Retina (tissue), 1 donor: ENCODE data around the gene SORBS2.
A peak's percentile ranks its signal among the peaks of the same experiment; 100 is the strongest.

Source experiments
- DNase-seq: peaks from one replicate; pipeline ENCODE4 v3.0.0-alpha.2; 2016

Gene SORBS2

DNA sequence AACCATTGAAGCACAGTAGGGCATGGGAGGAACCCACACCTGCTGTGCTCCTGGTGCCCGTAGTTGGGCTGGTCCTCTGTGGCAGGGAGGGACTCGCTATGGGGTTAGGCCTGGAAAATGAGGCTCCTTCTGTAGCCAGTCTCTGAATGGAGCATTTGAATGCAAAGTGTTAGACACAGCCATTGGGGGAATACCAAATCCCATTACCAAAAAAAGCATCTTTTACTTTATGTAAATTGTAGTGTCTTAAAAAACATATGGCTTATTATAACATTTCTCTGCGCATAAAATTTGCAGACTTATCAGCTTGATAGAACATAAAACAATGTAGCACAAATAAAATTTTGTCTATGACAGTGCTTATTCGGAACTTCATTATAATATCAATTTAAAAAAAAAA, 147.5 kb downstream of the SORBS2 start:
- DNase-seq: no peak

DNA sequence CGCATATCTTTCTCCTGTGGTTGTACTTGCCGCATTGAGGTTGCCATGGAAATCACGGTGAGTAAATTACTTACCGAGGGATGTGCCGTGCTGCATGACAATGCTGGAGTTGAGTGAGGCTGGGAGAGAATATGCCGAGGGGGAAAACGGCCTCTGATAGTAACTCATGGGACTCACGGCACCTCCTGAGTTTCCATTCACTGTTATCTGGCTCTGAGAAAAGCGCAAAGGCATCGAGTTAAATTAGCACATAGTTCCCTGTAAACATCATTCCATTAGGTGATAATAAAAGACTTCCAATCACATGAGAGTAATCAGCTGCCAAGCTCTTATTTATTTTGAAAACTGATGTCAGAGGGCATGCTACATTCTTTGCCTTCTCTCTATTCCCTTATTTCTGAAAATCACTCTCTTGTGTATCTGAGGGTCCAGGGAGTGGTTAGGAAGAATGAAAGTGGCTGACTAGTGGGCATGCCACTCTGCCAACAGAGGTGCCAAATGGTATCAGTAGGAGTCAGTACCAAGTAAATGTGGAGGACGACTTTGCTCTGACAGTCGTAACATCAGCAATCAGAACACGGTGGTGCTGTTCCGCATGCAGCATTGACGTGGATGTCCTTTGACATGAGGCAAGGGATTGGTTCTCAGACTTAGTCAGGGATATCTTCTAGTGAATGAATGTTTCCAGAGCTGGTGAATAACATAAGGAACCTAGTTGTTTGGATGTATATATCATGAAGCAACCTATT, 149.8 kb downstream of the SORBS2 start:
- DNase-seq: no peak

DNA sequence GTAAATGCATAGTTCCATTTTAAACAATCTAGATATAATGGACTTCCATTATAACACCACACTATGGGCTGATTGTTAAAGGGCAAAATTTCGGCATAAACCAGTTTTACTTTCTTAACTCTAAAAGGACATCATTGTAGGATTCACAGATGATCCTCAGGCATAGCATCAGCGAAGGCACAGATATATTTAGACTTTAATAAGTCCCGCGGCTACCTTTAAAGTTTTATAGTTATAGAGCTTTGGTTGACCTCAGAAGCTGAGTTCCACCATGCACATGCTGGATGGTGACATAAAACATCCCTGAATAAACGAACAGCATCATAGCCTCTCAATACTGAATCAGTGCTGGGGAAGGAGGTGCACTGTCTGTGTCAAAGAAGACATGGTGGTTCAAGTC, 151.7 kb downstream of the SORBS2 start:
- DNase-seq: no peak

DNA sequence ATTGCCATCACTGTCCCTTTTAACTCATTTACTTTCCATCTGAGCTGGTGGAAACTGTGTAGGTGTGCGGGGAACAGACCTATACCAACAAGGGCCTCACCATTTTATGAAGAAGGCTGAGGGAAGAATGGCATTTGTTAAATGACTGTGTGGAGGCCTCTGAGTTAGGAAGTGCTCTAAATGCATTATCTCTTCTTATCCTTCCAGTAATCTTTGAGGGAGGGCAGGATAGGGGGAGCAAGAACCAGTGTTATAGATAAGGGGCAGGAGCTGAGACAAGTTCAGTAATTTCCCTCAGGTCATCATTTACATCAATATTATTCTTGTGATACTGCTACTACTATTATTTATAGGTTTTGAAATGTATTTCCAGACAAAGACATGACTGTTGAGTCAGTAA, 154.3 kb downstream of the SORBS2 start:
- DNase-seq: no peak

DNA sequence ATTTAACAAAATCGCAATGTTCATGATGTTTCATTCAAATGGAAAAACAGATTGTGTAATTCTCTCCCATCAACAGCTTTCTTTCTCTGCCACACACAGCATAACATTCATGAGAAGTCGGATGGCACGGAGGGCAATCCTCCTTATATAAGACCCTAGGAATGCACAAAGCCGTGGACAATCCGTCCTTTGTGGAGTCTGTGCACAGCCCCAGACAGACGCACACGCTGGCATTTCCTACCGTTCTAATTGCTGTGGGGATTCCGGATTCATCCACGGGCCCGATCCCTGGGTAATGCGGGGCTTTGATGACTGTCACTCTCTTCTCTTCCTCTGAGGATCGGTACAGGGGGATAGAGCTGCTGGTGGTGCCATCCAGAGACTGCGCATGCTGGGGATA, 154.8 kb downstream of the SORBS2 start:
- peak; percentile 31 for DNase-seq

DNA sequence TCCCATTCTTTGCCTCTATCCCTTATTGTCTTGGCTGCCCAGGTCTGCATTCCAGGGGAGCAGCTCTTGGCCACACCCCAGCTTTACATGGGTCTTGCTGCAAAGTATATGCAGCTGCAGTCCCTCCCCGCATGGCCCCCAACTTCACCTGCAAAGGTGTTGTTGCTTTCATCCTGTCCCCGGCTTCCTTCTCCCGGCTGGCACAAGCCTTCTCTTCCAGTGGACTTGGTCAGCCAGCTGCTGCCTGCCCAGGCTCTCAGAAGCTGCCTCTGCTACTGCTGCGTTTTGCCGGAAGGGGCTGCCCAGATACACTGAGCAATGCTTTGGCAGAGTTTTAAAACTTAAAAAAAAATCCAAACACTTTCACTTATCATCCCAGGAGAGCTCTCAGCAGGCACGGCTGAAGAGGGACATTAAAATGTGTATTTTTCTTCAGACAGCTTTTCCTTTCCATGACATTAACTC, 155.5 kb downstream of the SORBS2 start:
- peak; percentile 27 for DNase-seq

DNA sequence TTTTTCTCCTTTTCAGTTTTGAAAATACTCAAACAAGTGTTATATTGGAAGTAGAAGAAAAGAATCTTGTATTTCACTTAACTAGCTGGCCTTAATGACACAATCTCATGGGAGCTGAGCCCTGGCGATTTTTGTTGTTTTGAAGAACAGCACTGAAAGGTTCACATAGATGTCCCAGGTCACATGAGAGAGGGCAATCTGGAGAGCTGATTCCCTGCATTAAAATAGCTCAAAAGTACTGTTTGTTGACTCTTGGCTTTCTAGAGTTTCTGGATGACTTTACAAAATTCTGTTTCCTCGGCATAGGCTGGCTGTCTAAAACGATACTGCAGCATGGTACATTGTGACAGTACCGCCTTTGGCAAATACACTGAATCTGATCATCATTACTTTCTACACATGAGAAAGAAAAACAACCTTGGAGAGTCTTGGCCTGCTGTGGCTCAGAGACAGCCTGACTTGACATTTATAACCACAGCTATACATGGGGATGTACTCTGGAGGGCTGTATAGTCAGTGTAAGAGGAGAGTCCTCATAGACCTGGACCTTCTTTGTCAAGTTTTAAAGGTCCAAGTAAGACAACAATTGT, 156.9 kb downstream of the SORBS2 start:
- no peak for DNase-seq

DNA sequence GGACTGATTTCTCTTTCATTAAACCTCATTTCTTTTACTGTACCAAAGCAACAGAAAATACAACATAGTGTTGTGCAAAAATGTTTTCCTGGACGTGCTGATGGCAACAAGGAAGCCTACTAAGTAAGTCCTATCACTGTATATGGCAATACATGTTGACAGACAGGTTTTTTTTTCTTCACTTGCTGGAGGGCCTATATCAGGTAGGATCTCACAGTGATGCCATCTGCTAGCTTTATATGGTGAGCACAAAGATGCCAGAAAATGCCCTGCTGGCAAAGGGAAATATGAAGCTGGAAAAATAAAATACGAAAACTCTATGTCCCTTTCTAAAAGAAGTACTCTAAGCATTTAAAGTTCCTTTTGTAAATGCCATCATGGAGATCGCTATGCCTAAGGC, 157.7 kb downstream of the SORBS2 start:
- DNase-seq: no peak

DNA sequence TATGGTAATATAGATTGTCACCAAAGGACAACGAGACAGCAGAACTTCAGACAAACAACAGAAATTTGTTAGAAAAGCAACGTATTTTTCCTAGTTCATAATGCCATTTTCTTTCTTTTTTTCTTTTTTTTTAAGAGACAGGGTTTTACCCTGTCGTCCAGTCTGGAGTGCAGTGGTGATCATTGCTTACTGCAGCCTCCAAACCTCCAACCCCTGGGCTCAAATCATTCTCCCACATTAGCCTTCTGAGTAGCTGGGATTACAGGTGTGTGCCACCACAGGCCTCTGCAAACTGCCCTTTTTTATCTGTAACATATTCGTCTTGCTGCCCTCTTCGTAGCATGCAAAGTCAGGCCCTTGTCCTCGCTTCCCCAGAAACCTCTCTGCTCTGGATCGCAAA, 160.1 kb downstream of the SORBS2 start:
- DNase-seq: no peak

DNA sequence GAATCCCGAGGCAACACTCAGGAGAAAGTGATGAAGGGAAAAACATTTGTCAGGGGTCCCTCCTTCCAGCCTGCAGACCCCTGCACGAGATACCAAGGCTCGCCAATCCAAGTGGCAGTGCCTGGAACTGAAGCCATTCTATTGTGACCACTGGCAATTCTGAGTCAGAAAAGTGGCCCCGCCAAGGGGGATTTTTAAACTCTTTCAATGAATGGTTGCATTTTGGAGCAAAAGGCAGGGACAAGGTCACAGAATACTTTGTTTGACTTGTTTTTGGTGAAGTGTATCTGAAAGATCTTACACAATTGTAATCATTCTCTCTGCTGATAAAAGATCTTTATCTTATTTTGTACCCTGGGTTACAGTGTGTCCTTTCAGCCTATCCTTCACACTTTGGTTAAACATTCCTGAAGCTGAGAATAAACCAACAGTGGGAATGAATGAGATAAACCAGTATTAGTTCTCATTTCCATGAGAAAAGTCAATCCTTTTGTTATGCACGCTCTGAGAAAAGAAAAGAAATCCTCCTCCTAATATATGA, 160.8 kb downstream of the SORBS2 start:
- DNase-seq: no peak

DNA sequence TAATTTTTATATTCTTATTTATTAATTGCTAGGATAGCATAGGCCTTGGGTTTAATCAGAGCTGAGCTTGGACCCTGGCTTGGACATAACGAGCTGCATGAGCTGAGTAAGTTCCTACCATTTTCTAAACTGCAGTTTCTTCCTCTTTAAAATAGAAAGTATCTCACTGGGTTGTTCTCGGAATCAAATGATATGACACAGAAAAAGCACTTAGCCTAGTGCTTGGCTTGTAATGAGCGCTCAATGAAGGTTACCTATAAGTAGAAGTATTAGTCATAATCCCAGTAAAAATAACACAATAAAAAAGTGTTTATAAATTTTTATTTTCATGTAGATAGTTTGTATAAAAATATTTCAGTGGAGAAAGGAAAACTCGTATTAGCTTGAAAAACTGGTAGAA, 163.4 kb downstream of the SORBS2 start:
- no peak for DNase-seq

DNA sequence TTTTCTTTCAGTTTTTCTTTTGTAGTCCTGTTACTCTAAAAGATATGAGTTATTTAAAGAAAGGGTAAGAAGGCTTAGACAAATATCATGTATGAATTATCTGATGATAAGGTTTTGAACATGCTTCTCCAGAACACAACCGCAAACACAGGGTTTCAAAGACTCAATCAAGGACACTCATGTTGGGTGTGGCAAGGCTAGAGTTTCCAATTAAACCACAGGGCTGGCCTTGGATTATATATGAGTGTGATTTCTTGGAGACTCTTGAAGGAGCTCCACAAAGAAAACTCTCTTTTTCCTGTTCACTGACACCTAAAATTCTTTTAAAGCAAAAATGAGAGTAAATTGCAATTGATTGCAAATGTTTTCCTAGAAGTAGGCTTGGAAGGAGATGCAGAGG, 166.6 kb downstream of the SORBS2 start:
- no peak for DNase-seq

DNA sequence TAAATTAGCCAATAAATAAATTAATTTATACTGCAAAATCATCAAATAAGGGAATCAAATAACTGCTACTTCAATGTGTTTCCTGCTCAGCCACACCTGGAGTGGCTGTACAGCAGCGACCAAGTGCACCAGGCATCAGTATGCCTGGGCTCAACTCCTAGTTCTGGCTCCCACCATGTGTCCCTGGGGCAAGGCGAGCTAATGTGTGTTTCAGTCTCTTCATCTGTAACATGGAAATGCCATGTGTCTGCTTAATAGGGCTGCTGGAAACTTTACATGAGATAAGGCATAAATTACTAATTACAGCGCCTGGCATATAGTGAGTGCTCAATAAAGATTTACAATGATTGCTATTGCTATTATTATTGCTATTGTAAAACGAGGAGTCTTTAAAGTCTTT, 167.6 kb downstream of the SORBS2 start:
- DNase-seq: no peak

DNA sequence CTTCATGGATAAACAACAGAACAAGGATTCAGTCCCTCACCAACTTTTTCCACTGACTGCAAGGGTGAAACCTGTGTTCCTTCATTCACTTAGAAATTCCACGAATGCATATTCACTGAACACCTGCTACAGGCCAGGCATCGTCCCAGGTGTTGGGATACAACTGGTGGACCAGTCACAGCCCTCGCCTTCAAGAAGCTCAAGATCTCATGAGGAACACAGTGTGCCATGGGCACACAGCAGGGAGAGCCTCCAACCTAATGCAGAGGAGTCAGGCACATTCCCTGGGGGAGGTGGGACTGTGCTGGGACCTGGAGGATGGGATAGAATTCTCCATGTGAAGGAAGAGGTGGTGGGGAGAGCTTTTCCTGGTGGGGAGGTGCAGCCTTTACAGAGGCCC, 169.1 kb downstream of the SORBS2 start:
- DNase-seq: no peak

DNA sequence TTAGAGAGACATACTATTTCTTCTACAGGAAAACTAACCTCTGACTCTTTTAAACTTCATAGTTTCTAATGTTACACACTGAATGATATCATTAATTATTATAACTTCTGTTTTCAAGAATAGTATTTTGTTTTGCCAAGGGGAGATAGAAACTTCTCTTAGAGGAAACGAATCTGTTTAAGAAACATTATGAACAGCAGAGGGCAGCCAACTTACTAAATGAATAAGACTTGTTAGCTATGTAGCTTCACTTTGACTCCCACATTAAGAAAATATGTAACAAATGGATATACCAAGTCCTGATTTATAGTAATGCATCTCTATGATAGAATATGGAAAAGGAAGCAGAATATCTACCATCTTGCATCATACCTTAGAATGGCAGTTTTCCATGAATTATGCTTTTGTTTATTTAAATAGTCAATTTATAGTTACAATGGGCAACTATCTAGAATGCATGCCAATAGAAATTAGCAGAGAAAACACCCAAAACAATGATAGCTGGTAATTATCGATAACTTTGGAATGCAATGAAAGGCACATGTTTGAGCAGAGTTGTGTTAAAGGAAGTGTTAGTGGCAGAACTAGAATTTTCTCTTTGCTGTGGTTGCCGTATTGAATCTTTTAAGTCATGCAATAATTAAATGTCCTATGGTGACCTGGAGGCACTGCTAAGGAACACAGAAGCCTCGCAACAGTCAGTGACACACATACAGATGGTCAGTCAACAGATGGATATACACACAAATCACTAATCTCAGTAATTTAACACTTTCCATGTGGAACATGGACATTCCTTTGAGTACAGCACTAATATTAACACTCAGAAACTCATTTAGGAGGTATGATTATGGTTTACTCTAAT, 171.0 kb downstream of the SORBS2 start:
- no peak for DNase-seq

DNA sequence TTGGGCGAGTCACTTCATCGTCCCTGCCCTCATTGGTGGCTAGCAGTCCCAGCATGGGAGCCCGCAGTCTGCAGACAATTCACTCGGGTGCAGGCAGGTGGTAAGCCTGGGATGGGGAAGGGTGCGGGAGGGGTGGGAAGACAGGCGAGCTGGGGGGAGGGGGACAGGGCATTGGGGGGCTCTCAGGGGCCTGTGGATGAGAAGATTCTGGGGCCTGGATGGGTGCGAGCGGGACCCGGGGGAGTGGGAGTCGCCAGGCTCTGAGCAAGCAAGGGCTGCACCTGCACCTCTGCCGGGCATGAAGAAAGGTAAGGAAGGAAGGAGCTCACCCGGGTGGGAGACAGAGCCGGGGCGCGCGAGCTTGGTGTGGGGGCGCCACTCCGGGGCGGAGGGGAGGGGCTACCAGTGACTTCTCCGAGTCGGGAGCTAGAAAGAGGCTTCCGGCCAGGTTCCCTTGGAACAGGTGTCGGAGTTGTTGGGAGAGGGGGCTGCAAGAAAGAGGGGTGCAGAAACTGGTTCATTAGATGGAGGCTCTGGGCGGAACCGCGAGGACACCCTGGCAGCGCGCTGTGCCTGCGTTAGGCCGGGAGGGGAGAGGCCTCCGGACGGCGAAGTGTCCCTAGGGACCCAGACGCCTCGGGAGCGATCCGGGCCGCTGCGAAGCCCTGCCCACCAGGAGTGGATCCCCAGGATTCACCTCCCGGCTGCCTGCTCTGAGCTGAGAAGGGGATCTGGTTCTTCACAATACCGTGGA, 173.3 kb downstream of the SORBS2 start:
- peak; percentile 46 for DNase-seq

DNA sequence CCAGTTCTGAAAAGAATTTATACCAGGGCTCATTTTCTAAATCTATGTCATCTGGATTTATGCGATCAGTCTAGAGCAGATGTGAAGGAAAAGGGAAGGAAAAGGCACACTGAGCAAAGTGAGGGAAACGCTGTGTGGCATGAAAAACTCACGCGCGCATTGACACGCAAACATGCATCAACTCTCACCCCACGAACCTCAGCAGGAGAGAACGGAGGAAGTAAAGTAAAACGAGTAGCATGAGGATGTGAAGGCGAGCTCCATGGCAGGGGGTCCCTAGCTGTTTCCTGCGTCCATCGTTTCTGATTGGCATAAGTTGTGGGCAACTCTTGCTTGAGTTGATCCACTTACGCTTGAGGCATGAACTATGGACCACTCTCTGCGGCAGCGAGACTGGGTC, 173.9 kb downstream of the SORBS2 start:
- peak; percentile 37 for DNase-seq

DNA sequence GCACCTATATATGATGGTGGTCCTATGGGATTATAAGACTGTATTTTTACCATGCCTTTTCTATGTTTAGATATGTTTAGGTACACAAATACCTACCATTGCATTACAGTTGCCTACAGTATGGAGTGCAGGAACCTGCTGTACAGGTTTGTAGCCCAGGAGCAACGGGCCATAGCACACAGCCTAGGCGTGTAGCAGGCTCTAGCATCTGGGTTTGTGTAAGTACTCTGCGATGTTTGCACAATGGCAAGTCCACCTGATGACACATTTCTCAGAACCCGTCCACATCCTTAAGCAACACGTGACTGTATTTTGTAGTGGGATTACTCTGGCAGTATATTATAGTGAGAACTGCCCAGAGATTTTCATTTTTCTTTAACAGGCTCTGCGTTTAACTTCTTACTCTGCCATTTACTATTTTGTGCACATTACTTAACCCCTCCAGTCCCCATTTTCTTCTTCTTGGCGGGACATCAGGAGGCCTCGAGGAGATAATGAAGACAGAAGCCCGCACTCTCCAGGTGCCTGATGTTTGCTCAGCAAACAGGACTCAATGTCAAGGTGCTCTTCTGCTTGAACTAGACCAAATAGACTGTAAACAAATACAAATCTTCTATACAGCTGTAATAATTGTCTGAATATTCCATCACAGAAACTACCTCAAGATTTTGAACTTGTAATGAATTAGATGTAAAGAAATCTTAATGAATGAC, 174.7 kb downstream of the SORBS2 start:
- no peak for DNase-seq

DNA sequence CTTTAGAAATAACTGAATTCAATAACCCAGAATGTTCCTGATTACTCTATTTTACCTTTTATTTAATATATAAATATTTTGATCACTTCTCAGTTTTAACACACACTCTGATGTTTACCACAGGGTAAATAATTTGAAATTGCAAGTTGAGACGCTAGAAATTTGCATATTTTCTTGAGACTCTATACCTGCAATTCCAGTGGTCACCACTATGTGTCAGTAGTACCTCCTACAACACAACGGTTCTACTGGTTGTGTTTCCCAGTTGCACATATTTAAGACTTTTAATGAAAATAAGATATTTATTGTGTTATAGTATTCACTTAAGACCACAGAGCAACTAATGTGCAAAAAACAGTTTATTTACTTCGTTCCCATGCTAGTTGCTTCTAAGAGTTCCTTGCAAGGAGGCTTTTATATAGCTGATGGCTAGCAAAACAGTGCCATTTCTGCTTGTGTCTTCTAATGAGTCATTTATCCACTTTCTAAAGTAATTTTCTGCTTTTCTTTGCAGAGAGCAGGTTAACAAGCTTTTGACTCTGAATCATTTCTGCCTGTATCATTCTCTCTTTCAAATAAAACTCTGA, 177.8 kb downstream of the SORBS2 start:
- DNase-seq: no peak

DNA sequence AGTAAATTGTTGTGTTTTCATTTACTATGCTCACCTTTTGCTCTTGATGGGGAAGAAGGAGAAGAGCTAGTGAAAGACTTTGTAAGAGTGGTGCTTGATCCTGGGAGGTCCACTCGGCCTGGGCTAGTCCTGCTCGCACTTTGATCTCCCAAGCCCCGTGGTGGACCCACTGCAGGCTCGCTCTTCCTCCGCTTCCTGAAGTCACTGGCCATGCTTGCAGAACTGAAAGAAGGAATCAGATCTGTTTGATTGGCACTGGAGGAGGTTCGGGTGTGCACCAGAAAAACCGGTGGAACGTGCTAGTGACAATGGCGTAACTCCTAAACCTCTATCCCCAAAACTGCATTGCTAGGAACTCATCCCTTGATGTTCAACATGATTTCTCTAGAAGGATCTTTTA, 185.2 kb downstream of the SORBS2 start:
- no peak for DNase-seq

DNA sequence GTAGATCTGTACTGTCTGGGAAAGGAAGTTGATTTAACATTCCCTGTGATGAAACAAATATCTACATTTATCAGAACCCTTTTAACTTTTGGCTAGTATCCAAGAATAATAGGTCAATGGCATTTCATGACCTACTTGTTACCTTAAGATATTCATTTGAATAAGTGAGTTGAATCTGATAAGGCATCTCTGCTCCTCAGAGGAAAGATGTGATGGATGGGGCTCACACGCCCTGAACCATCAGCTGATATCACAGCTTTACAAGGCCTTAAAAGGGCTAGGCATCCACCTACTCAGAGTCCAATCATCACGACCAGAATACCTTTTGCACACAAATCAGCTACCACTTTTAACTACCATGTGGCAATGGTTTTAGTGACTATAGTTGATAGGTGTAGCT, 186.5 kb downstream of the SORBS2 start:
- no peak for DNase-seq

DNA sequence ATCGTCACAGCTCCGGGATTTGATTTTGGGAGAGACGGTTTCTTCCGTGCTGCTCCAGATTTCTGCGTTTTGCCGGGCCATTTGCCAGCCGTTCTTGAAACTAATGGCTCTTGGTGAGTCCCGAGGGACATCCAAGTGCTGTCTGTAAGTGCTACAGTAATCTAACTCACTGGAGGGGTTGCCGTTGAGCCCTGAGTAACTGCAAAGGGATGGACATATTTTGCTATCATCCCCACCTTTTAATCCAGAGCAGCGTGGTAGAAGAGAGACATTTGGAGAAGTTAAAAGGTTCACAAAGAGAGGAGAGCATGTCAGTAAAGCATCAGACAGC, 187.8 kb downstream of the SORBS2 start:
- DNase-seq: no peak
